ENCODE data around the gene ELMO1. TPM values are rescaled to one million over a fixed set of nuclear protein-coding genes. Genes with fewer than 3 reads are reported as not detected.

ELMO1 gene
- total RNA-seq, 1 donor from 2014 or later: not detected

GRCh38 chr7:36887969-36888368 lies 560.7 kb downstream of the ELMO1 start:
- DNase-seq (ENCODE audit: extremely low spot score, unreplicated experiment): no peak
- Mint-ChIP-seq H3K27ac (ENCODE audit: unreplicated experiment) (no peak overlapping the region), H3K4me1 (ENCODE audit: unreplicated experiment) (no peaks in the 10 kb centered on the region), H3K27me3 (ENCODE audit: unreplicated experiment) (no peaks in the 10 kb centered on the region), H3K4me3 (ENCODE audit: unreplicated experiment) (no peak overlapping the region), H3K9me3 (ENCODE audit: unreplicated experiment) (no peaks in the 10 kb centered on the region), H3K36me3 (ENCODE audit: unreplicated experiment) (no peaks in the 10 kb centered on the region)
- TF ChIP-seq CTCF (IDR thresholded peaks at IDR 0.05): no peak

GRCh38 chr7:36887233-36887632 lies 561.4 kb downstream of the ELMO1 start:
- H3K36me3 Mint-ChIP-seq (ENCODE audit: unreplicated experiment): no peaks in the 10 kb centered on the region
- H3K27me3 Mint-ChIP-seq (ENCODE audit: unreplicated experiment): peaks cover 2% of the 10 kb centered on the region
- H3K4me1 Mint-ChIP-seq (ENCODE audit: unreplicated experiment): no peaks in the 10 kb centered on the region
- H3K27ac Mint-ChIP-seq (ENCODE audit: unreplicated experiment): no peak overlapping the region
- no peaks in the 10 kb centered on the region for H3K9me3 Mint-ChIP-seq (ENCODE audit: unreplicated experiment)
- DNase-seq (ENCODE audit: extremely low spot score, unreplicated experiment): no peak
- no peak for TF ChIP-seq CTCF (IDR thresholded peaks at IDR 0.05)
- no peak overlapping the region for H3K4me3 Mint-ChIP-seq (ENCODE audit: unreplicated experiment)

GRCh38 chr7:36884910-36885309 lies 563.8 kb downstream of the ELMO1 start:
- Mint-ChIP-seq H3K4me3 (ENCODE audit: unreplicated experiment) (no peak overlapping the region), H3K27me3 (ENCODE audit: unreplicated experiment) (peaks cover 11% of the 10 kb centered on the region)

GRCh38 chr7:36884351-36884750 lies 564.3 kb downstream of the ELMO1 start:
- H3K9me3 Mint-ChIP-seq (ENCODE audit: unreplicated experiment): no peaks in the 10 kb centered on the region
- no peak overlapping the region for H3K27ac Mint-ChIP-seq (ENCODE audit: unreplicated experiment)
- no peak for DNase-seq (ENCODE audit: extremely low spot score, unreplicated experiment)
- no peaks in the 10 kb centered on the region for H3K36me3 Mint-ChIP-seq (ENCODE audit: unreplicated experiment)
- no peak overlapping the region for H3K4me3 Mint-ChIP-seq (ENCODE audit: unreplicated experiment)
- TF ChIP-seq CTCF (IDR thresholded peaks at IDR 0.05): no peak
- peaks cover 11% of the 10 kb centered on the region for H3K27me3 Mint-ChIP-seq (ENCODE audit: unreplicated experiment)
- H3K4me1 Mint-ChIP-seq (ENCODE audit: unreplicated experiment): no peaks in the 10 kb centered on the region

More at GRCh38 chr7:36884910-36885309, 563.8 kb downstream of the ELMO1 start:
- TF ChIP-seq CTCF (IDR thresholded peaks at IDR 0.05): no peak
- Mint-ChIP-seq H3K27ac (ENCODE audit: unreplicated experiment) (no peak overlapping the region), H3K9me3 (ENCODE audit: unreplicated experiment) (no peaks in the 10 kb centered on the region), H3K4me1 (ENCODE audit: unreplicated experiment) (no peaks in the 10 kb centered on the region), H3K36me3 (ENCODE audit: unreplicated experiment) (no peaks in the 10 kb centered on the region)
- no peak for DNase-seq (ENCODE audit: extremely low spot score, unreplicated experiment)

- no peak for DNase-seq (ENCODE audit: extremely low spot score, unreplicated experiment)
- Mint-ChIP-seq H3K4me1 (ENCODE audit: unreplicated experiment) (no peaks in the 10 kb centered on the region), H3K9me3 (ENCODE audit: unreplicated experiment) (no peaks in the 10 kb centered on the region), H3K27ac (ENCODE audit: unreplicated experiment) (no peak overlapping the region), H3K36me3 (ENCODE audit: unreplicated experiment) (no peaks in the 10 kb centered on the region), H3K27me3 (ENCODE audit: unreplicated experiment) (peaks cover 11% of the 10 kb centered on the region), H3K4me3 (ENCODE audit: unreplicated experiment) (no peak overlapping the region)
- no peak for TF ChIP-seq CTCF (IDR thresholded peaks at IDR 0.05)
Measured at GRCh38 chr7:36881233-36881874, 567.3 kb downstream of the ELMO1 start.
